ENCODE results near the gene TBPL2.

DNA sequence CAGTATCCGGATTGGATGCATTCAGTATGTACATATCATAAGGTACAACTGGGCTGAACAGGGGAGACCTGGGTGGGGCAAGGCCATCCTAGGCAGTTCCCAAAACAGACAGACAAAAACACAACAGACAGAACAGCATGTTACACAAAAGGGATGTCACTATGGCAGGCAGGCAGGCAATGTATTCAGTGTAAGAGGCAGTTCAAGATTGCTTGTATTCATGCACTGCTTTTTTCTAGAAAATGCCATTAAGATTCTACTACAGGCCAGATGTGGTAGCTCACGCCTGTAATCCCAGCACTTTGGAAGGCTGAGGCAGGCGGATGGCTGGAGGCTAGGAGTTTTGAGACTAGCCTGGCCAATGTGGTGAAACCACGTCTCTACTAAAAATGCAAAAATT lies 3.5 kb downstream of the TBPL2 start:
- TF ChIP-seq EZH2phosphoT487 (IDR thresholded peaks at IDR 0.05; ENCODE audit: borderline replicate concordance, low read length) (no peak), CTCF (IDR thresholded peaks at IDR 0.05; ENCODE audit: low read depth, low read length, poor library complexity, severe bottlenecking) (no peak)
